Retina (tissue), 1 donor: ENCODE measurements around the gene IFNL3.

Source experiments
- DNase-seq: peaks from one replicate; pipeline ENCODE4 v3.0.0-alpha.2; 2016

Gene IFNL3

DNA sequence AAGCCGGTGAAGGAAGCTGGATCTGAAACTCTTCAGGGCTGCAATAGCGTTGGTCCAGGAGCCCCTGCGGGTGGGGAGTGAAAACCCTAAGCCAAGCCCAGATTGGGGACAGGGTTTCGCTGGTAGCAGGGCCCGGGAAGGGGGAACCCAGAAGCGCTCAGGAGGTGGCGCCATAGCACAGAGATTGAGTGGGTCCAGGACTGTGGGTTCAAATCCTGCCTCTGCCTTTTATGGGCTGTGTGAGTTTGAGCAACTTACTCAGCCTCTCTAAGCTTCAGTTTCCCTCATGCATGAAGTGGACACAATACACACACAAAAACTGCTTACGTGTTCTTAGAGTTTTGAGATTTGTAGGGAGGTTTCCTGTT, 32.4 kb downstream of the IFNL3 start:
- DNase-seq = no peak

DNA sequence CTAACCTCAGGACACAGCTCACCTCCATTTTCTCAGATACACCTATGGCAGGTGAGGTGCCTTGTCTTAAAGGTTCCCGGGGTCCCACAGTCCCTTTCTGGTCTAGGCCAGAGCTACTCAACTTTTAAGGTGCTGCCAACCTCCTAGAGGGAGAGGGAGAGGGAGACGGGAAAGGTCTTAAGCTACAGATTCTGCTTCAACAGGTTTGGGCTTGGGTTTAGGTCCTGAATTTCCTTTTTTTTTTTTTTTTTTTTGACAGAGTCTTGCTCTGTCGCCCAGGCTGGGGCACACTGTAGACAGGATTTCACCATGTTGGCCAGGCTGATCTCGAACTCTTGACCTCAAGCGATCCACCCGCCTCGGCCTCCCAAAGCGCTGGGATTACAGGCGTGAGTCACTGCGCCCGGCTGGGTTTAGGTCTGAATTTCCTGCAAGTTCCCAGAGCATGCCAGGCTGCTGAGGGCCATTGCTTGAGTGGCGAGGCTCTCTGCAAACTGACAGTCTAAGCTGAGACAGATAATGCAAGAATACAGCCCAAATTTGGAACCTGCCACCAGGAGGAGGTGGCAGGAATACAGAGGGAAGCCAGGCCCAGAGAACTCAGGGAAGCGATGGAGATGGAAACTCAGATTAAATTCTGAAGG, 33.0 kb downstream of the IFNL3 start:
- no peak for DNase-seq

DNA sequence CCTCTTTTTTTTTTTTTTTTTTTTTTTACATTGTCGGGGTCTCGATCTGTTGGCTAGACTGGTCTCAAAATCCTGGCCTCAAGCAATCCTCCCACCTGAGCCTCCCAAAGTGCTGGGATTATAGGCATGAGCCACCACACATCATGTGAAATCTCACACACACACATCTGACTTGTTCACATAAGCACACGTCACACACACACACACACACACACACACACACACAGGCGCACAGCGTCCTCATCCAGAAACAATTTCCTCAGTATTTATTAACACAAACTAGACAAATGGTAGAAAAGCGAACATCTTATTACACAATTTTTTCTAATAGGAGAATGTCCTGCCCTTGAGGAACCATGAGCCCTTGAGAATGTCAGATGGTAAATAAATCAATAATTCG, 35.6 kb downstream of the IFNL3 start:
- no peak for DNase-seq

DNA sequence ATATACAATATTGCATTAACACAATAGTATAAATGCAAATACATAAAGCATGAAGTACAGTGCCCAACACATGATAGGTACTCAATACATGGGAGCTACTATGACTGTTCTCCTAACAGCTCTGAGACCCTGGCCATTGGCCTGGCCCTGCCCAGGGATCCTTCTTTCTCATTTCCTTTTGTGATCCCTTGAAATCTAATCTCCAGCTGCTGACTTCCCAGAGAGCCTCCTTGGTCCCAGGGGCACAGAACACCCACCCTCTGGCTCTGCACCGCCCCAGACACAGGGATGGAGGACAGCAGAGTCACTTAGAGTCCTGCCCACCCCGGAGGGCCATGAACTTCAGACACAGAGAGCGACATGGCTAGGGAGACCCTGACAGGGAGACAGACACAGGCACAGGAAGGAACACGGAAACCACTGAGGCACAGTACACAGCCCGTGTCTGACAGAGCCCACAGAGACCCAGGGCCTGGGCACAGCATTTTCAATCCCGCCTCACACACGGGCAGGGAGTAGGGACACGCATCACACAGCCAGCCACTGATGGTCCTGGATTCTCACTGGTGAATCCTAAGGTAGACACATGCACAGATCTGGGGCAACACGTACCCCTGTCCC, 36.5 kb downstream of the IFNL3 start:
- DNase-seq = no peak

DNA sequence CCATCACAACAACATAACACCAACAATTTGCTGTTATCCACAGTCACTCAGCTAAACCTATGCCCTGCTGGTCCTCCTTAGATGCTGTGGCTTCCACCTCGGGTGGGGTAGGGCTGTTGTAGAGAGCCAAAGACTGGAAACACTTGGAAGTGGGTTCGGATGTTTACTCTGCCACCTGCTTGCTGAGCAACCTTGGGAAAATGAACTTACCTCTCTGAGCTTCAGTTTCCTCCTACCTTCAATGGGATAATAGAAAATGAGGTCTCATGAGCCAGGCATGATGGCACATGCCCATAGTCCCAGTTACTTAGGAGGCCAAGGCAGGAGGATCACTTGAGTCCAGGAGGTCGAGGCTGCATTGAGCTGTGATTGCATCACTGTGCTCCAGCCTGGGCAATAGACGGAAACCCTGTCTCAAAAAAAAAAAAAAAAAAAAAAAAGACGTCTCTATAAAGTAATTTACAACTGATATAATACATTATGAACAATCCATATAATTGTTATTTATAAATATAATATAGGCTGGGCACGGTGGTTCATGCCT, 37.4 kb downstream of the IFNL3 start:
- no peak for DNase-seq

DNA sequence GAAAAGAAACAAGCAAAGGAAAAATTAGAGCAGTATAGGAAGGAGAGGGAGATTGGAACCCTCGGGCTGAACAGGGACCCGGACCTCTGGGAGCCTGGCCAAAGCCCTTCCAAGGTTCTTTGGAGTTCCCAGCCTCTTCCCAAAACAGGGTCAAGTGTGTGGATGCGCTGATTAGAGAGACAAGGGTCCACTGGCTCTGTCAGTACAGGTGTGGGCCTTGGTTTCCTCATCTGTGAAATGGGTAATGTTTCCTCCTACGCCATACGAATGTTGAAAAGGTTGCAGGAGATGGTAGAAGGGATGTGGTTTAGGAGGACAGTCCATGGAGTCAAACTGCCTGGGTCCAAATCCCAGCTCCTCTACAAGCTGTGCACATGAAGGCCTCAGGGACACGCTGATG, 38.7 kb downstream of the IFNL3 start:
- no peak for DNase-seq

DNA sequence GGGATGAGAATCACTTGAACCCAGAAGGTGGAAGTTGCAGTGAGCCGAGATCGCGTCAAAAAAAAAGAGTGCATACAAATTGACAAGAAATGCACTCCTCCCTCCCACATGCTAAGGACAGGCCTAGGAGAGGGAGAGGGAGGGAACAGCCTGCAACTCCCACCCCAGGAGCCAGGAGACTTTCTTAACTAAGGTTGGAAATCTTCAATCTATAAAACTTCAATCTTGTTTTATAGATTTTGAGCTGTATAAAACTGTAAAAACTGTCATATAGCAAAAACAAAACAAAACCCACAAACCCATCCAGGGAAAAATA, 39.4 kb downstream of the IFNL3 start:
- no peak for DNase-seq

DNA sequence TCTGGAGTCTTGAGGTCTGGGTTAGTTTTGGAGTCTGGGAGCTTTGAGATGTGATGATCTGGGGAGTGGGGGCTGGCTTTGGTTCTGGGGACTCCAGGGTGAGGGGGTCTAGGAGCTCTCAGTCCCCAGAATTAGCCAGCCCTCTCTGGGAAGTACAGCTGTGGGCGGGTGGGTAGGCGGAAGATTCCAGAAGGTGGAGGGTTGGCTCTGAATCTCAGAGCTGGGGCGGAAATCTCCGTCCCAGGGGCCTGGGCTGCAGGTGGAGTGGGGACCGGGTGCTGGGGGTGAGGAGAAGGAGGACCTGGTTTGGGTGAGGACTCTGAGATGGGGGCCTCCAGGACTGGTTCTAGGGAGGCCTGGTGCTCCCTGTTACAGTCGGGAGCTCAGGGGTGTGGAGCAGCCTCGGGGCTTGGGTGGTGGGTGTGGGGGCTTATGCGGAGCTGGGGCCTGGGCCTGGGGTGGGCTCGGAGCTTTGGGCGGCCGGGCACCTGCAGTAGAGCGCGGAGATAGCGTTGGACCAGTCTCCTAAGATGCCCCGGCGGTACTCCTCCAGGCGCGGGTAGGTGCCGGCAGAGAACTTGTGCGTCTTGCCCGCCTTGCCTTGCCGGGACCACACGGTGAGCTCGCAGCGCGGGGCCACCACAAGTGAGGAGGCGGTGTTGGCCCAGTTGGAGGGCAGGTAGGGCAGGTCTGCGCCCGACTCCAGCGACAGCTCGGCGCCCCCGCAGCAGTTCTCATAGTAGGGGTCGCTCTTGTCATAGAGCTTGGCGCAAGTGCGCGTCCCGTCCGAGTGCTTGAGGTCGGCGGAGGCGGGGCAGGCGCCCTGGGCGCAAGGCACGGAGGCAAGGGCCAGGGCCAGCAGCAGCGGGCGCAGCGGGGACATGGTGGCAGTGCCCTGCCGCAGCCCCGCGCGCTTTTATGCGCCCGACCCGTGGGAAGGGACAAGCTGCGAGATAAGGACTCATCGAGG, 41.1 kb downstream of the IFNL3 start, which contains the start of gene SYCN:
Gene SYCN, minus strand, starts transcription at position 892 of the 970 bp plus-strand sequence. Its CDS starts 9 bp downstream, at position 883.
- no peak for DNase-seq

DNA sequence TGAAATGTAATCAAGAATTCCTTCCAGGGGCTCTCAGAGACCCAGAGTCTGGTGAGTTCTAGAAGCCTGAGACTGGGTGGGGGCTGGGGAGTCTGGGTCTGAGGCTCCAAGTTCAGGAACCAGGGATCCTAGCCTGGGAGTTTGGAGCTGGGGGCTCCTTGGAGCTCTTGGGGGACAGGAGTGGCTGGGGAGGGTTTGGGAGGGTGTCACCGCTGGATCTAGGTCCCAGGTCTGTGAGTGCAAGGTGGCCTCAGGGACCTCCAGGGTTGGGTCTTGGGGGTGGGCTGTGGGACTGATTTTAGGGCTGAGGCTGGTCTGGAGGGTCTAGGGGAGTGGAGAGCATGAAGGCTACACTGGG, 41.8 kb downstream of the IFNL3 start:
- DNase-seq = no peak

DNA sequence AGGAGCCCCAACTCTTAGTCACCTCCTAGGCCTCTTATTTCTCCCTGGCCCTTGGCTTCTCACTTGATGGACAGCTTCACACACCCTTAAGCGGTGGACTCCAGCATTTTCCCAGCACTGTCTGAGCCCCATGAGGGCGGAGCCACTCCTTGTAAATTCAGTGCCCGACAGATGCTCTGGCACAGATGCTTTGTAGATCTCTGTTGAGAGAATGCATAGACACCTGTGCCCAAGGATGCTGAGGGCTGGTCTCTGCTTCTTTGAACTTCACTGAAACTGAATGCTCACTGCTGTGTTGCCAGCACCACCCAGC, 44.0 kb downstream of the IFNL3 start:
- no peak for DNase-seq

DNA sequence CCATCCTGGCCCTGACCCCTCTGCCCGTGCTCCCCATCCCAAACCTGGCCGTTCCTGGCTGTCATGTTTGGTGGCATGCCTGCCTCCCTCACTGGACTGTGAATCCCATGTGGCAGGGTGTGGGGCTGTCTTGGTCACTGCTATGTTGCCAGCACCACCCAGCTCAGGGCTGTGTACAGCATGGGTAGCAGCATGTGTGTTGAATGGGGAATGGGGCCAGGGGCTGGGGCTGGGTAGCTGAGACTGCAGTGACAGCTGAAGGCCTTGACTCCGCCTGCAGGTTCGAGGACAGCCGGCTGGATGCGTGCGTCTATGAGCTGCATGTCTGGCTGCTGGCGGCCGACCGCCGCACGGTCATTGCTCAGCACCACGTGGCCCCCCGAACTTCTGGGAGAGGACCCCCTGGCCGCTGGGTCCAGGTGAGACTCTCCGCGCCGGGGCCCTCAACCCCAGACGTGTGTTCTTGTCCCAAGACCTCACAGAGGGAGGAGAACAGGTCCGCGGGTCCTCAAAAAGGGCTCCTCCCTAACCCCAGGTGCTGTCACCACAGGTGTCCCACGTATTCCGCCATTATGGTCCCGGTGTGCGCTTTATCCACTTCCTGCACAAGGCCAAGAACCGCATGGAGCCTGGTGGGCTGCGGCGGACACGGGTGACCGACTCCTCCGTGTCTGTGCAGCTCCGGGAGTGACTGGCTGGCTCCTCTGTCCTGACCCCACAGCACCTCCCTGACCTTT, 44.6 kb downstream of the IFNL3 start:
- DNase-seq = no peak

DNA sequence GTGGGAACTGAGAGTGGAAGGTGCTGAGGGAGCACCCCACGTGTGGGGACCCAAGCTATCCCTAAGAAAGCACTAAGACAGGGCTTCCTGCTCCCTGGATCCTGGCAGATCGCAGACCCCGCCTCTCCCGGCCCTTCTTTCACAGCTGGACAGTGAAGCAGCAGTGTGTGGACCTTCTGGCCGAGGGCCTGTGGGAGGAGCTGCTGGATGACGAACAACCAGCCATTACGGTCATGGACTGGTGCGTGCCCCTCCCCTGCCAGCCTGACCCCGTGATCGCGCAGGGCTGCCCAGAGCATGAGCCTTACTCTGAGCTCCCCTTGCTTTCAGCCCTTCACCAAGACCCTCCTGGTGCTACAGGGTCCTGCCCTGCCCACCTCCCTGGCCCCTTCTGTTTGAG, 45.8 kb downstream of the IFNL3 start:
- DNase-seq = no peak

DNA sequence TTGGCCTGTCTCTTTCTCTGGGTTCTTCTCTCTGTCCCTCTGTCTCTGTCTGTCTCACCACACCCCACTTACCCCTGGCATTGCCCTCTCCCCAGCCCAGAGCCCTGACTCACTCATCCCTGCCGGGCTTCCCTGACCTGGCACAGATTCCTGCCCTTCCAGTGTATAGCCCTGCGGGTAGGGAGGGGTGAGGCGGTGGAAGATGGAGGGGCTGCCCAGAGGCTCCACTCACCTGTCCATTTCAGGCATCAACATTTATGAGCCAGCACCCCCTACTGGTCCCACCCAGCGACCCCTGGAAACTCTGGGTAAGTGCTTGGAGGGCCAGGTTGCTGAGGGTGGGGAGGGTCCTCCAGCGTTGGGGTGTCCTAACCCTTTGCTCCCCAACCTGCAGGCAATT, 47.0 kb downstream of the IFNL3 start:
- DNase-seq = no peak

DNA sequence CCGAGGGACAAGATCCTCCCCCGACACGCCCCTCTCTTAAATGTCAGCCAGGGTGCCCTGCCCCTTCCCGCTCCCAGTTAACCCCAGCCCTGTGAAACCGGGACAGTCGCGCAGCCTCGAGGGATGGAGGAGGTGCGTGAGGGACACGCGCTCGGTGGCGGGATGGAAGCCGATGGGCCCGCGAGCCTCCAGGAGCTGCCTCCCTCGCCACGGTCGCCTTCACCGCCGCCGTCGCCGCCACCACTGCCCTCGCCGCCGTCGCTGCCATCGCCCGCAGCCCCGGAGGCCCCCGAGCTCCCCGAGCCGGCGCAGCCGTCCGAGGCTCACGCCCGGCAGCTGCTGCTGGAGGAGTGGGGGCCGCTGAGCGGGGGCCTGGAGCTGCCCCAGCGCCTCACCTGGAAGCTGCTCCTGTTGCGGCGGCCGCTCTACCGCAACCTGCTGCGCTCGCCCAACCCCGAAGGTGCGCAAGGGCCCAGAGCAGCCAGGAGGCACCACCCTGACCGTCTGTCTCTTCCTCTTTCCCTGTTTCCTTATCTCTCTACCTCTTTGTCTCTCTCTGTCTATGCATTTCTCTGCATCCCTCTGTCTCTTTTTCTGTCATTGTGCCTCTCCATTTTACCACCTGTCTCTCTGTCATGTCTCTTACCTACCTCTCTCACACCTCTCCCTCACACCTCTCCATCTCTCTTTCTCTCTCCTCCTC, 47.8 kb downstream of the IFNL3 start, which contains the start of gene NCCRP1:
Gene NCCRP1, plus strand, starts transcription at position 105 of the 703 bp plus-strand sequence. Its CDS starts 19 bp downstream, at position 124.
- peak; percentile 63 for DNase-seq

DNA sequence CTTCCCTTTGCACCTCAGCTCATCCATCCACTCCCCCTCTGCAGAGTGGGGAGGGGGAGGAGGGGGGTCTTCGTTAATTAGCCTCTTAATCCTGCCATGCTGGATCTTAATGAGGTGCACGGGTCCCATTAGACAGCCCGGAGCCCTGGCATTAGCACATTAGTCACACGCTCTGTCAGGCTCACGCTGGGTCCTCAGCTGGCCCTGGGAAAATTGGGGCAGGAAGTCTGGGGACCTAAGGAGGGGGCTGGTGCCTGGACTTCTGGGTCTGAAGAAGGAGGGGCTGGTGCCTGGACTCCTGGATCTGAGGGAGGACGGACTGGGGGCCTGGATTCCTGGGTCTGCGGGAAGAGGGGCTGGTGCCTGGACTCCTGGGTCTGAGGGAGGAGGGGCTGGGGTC, 48.5 kb downstream of the IFNL3 start:
- DNase-seq = peak; percentile 65

DNA sequence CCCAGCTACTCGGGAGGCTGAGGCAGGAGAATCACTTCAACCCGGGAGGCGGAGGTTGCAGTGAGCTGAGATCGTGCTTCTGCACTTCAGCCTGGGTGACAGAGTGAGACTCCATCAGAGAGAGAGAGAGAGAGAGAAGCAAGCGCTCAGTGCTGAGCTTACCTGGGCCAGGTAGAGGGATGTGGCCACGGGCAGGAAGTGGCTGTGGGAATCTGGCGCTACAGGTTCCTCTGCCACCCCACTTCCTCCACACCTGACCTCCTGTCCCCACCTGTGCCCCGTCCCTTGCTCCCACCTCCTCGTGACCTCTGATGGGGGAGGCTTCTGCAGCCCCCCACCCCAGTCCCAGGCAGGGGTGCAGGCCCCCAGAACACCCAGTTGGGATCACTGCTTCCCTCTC, 49.1 kb downstream of the IFNL3 start:
- no peak for DNase-seq

DNA sequence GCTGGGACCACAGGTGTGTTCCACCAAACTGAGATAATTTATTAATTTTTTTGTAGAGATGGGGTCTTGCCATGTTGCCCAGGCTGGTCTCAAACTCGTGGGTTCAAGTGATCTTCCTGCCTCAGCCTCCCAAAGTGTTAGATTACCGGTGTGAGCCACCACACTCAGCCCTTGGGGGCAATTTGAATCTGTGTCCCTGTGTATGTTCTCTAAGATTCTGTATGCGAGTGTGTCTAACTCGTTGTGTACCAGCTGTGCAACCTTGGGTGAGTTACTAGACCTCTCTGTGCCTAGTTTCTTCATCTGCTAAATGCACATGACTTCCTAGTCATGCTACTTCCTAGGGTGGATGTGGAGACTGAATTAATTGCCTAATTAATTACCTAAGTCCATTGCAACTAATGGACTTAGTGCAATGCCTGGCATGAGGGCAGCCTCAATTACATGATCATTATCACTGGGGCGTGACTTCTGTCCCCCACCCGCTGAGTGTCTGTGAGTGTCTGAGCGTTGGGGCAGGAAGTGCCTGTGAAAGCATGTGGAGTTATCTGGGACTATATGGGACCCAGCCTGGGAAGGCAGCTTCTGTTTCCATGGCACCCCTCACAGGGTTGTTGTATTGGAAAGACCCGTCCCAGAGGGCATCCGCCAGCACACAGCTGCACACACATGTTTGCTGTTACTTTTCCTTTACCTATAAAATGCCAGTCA, 49.8 kb downstream of the IFNL3 start:
- no peak for DNase-seq

DNA sequence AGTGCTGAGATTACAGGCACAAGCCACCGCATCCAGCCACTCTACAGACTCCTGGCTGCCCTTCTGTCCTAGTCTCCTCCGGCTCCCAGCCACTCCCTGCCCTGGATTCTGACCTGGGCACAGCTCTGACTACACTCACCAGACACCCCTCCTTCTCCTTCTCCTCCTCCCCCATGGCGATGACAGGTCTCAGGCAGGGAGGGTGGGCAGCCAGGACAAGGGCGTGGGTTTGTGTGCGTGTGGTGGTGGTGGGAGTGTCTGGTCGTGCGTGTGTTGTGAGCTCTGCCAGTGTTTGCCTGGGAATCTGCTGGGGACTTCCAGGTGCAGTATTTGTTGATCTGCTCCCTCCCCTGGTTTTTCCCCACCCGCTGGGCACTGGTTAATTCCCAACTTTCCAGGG, 51.0 kb downstream of the IFNL3 start:
- DNase-seq = no peak
